SK-N-SH treated with all-trans-retinoic acid at 6 μM for 48 hours (cell line): ENCODE data around the gene CADM2.
"Not testable (repeated sequence)": the region's sequence is repeated elsewhere in the genome, so short reads cannot be mapped to it uniquely, and the experiment has no call there.

Source experiments
- ATAC-seq: fragments of 200-7000 bp; cut with Tn5 transposase; 3 replicates; pipeline ENCODE4 v1.9.1; 2020; ENCODE audit warnings: mild to moderate bottlenecking, moderate library complexity
- ARNTL ChIP-seq: fragments of 450-650 bp; formaldehyde crosslinking; IDR thresholded peaks from 2 replicates; pipeline ENCODE4 v1.5.0; 2020; ENCODE audit warnings: low read depth, mild to moderate bottlenecking, moderate library complexity, borderline replicate concordance
- BACH2 ChIP-seq: fragments of 250-450 bp; sonication (Bioruptor Pico); IDR thresholded peaks from 2 replicates; pipeline ENCODE4 v1.9.0; 2021; ENCODE audit warnings: mild to moderate bottlenecking, borderline replicate concordance
- CSDC2 ChIP-seq: fragments of 250-450 bp; sonication (Bioruptor Pico); IDR thresholded peaks from 2 replicates; pipeline ENCODE4 v1.5.0; 2020; ENCODE audit warnings: mild to moderate bottlenecking, moderate library complexity
- ESRRG ChIP-seq: fragments of 250-450 bp; sonication (Bioruptor Pico); IDR thresholded peaks from 2 replicates; pipeline ENCODE4 v1.6.1; 2021; ENCODE audit warnings: mild to moderate bottlenecking
- GLIS3 ChIP-seq: fragments of 250-450 bp; sonication (Bioruptor Pico); IDR thresholded peaks from 2 replicates; pipeline ENCODE4 v1.5.0; 2020; ENCODE audit warnings: mild to moderate bottlenecking, moderate library complexity
- ISL1 ChIP-seq: fragments of 250-450 bp; sonication (Bioruptor Pico); IDR thresholded peaks from 2 replicates; pipeline ENCODE4 v2.1.2; 2022; ENCODE audit warnings: mild to moderate bottlenecking, moderate library complexity
- RARB ChIP-seq: fragments of 250-450 bp; sonication (Bioruptor Pico); IDR thresholded peaks from 2 replicates; pipeline ENCODE4 v1.8.0; 2021; ENCODE audit warnings: mild to moderate bottlenecking, moderate library complexity
- SNAI2 ChIP-seq: fragments of 250-450 bp; sonication (Bioruptor Pico); IDR thresholded peaks from 2 replicates; pipeline ENCODE4 v1.5.0; 2020; ENCODE audit warnings: mild to moderate bottlenecking, moderate library complexity
- TCF4 ChIP-seq: fragments of 250-450 bp; sonication (Bioruptor Pico); IDR thresholded peaks from 2 replicates; pipeline ENCODE4 v1.8.0; 2021; ENCODE audit warnings: mild to moderate bottlenecking, moderate library complexity, borderline replicate concordance
- TOX ChIP-seq: fragments of 250-450 bp; sonication (Bioruptor Pico); IDR thresholded peaks from 2 replicates; pipeline ENCODE4 v1.8.0; 2021; ENCODE audit warnings: mild to moderate bottlenecking, moderate library complexity, borderline replicate concordance
- ZC3H10 ChIP-seq: fragments of 250-450 bp; sonication (Bioruptor Pico); IDR thresholded peaks from 2 replicates; pipeline ENCODE4 v1.5.1; 2021; ENCODE audit warnings: mild to moderate bottlenecking, moderate library complexity
- ZFP3 ChIP-seq: fragments of 250-450 bp; sonication (Bioruptor Pico); IDR thresholded peaks from 2 replicates; pipeline ENCODE4 v1.5.0; 2020; ENCODE audit warnings: mild to moderate bottlenecking, moderate library complexity
- ZFP30 ChIP-seq: fragments of 450-650 bp; formaldehyde crosslinking; IDR thresholded peaks from 2 replicates; pipeline ENCODE4 v1.5.0; 2022; ENCODE audit warnings: mild to moderate bottlenecking, moderate library complexity
- ZNF565 ChIP-seq: fragments of 450-650 bp; formaldehyde crosslinking; conservative IDR thresholded peaks from 2 replicates; pipeline ENCODE4 v1.5.0; 2020; ENCODE audit warnings: low read depth, mild to moderate bottlenecking, moderate library complexity
- ZNF70 ChIP-seq: fragments of 450-650 bp; formaldehyde crosslinking; IDR thresholded peaks from 2 replicates; pipeline ENCODE4 v1.5.0; 2020; ENCODE audit warnings: mild to moderate bottlenecking, moderate library complexity
- ZNF8 ChIP-seq: fragments of 450-650 bp; formaldehyde crosslinking; IDR thresholded peaks from 2 replicates; pipeline ENCODE4 v1.5.0; 2020; ENCODE audit warnings: mild to moderate bottlenecking, moderate library complexity
- TF ChIP-seq, protein P1 (sequence below): fragments of 250-450 bp; sonication (Bioruptor Pico); IDR thresholded peaks from 2 replicates; pipeline ENCODE4 v1.5.0; 2020; ENCODE audit warnings: mild to moderate bottlenecking, moderate library complexity
- TF ChIP-seq, protein P2 (sequence below): fragments of 250-450 bp; sonication (Bioruptor Pico); IDR thresholded peaks from 2 replicates; pipeline ENCODE4 v1.8.0; 2021; ENCODE audit warnings: low read depth, mild to moderate bottlenecking, moderate library complexity, borderline replicate concordance
- TF ChIP-seq, protein P3 (sequence below): fragments of 250-450 bp; sonication (Bioruptor Pico); IDR thresholded peaks from 2 replicates; pipeline ENCODE4 v1.5.1; 2021; ENCODE audit warnings: mild to moderate bottlenecking, moderate library complexity
- TF ChIP-seq, protein P4 (sequence below): fragments of 250-450 bp; sonication (Bioruptor Pico); IDR thresholded peaks from 2 replicates; pipeline ENCODE4 v1.8.0; 2020; ENCODE audit warnings: mild to moderate bottlenecking, moderate library complexity, borderline replicate concordance

The CADM2 gene

DNA sequence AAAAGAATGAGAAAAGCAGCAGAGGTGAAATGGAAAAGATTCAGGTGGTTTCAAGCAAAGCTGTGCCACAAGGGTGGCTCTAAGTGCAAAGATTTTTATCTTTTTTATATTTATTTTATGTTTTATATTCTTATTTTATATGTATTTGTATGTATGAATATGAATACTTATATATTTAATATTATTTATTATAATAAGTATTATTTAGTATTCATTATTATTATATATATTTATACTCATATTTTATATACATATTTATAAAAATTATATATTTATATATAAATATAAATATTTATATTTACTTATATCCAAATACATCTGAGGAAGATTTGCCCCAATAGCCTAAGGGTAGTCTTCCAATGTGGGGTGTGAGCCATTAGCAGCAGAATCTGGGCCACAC lies 1002.0 kb downstream of the CADM2 start:
- ATAC-seq: no peak
- TF ChIP-seq RARB: no peak
- no peak for TF ChIP-seq GLIS3
- TF ChIP-seq TCF4 (CRISPR knock-in tag): no peak
- no peak for TF ChIP-seq ZC3H10
- no peak for TF ChIP-seq ARNTL (CRISPR knock-in tag)
- TF ChIP-seq SNAI2 (CRISPR knock-in tag): no peak
- TF ChIP-seq, protein P1, sequence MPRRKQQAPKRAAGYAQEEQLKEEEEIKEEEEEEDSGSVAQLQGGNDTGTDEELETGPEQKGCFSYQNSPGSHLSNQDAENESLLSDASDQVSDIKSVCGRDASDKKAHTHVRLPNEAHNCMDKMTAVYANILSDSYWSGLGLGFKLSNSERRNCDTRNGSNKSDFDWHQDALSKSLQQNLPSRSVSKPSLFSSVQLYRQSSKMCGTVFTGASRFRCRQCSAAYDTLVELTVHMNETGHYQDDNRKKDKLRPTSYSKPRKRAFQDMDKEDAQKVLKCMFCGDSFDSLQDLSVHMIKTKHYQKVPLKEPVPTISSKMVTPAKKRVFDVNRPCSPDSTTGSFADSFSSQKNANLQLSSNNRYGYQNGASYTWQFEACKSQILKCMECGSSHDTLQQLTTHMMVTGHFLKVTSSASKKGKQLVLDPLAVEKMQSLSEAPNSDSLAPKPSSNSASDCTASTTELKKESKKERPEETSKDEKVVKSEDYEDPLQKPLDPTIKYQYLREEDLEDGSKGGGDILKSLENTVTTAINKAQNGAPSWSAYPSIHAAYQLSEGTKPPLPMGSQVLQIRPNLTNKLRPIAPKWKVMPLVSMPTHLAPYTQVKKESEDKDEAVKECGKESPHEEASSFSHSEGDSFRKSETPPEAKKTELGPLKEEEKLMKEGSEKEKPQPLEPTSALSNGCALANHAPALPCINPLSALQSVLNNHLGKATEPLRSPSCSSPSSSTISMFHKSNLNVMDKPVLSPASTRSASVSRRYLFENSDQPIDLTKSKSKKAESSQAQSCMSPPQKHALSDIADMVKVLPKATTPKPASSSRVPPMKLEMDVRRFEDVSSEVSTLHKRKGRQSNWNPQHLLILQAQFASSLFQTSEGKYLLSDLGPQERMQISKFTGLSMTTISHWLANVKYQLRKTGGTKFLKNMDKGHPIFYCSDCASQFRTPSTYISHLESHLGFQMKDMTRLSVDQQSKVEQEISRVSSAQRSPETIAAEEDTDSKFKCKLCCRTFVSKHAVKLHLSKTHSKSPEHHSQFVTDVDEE (CRISPR knock-in tag): no peak
- TF ChIP-seq, protein P2, sequence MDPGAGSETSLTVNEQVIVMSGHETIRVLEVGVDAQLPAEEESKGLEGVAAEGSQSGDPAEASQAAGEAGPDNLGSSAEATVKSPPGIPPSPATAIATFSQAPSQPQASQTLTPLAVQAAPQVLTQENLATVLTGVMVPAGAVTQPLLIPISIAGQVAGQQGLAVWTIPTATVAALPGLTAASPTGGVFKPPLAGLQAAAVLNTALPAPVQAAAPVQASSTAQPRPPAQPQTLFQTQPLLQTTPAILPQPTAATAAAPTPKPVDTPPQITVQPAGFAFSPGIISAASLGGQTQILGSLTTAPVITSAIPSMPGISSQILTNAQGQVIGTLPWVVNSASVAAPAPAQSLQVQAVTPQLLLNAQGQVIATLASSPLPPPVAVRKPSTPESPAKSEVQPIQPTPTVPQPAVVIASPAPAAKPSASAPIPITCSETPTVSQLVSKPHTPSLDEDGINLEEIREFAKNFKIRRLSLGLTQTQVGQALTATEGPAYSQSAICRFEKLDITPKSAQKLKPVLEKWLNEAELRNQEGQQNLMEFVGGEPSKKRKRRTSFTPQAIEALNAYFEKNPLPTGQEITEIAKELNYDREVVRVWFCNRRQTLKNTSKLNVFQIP (CRISPR knock-in tag): no peak
- TF ChIP-seq ZNF565 (CRISPR knock-in tag): no peak
- TF ChIP-seq ZNF70 (CRISPR knock-in tag): no peak
- no peak for TF ChIP-seq ISL1 (CRISPR knock-in tag)
- no peak for TF ChIP-seq ZFP30 (CRISPR knock-in tag)
- no peak for TF ChIP-seq ZNF8 (CRISPR knock-in tag)
- TF ChIP-seq, protein P3, sequence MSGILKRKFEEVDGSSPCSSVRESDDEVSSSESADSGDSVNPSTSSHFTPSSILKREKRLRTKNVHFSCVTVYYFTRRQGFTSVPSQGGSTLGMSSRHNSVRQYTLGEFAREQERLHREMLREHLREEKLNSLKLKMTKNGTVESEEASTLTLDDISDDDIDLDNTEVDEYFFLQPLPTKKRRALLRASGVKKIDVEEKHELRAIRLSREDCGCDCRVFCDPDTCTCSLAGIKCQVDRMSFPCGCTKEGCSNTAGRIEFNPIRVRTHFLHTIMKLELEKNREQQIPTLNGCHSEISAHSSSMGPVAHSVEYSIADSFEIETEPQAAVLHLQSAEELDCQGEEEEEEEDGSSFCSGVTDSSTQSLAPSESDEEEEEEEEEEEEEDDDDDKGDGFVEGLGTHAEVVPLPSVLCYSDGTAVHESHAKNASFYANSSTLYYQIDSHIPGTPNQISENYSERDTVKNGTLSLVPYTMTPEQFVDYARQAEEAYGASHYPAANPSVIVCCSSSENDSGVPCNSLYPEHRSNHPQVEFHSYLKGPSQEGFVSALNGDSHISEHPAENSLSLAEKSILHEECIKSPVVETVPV (CRISPR knock-in tag): no peak
- no peak for TF ChIP-seq TOX (CRISPR knock-in tag)
- TF ChIP-seq, protein P4, sequence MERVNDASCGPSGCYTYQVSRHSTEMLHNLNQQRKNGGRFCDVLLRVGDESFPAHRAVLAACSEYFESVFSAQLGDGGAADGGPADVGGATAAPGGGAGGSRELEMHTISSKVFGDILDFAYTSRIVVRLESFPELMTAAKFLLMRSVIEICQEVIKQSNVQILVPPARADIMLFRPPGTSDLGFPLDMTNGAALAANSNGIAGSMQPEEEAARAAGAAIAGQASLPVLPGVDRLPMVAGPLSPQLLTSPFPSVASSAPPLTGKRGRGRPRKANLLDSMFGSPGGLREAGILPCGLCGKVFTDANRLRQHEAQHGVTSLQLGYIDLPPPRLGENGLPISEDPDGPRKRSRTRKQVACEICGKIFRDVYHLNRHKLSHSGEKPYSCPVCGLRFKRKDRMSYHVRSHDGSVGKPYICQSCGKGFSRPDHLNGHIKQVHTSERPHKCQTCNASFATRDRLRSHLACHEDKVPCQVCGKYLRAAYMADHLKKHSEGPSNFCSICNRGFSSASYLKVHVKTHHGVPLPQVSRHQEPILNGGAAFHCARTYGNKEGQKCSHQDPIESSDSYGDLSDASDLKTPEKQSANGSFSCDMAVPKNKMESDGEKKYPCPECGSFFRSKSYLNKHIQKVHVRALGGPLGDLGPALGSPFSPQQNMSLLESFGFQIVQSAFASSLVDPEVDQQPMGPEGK (CRISPR knock-in tag): no peak
- TF ChIP-seq ZFP3 (CRISPR knock-in tag): no peak
- no peak for TF ChIP-seq CSDC2 (CRISPR knock-in tag)

DNA sequence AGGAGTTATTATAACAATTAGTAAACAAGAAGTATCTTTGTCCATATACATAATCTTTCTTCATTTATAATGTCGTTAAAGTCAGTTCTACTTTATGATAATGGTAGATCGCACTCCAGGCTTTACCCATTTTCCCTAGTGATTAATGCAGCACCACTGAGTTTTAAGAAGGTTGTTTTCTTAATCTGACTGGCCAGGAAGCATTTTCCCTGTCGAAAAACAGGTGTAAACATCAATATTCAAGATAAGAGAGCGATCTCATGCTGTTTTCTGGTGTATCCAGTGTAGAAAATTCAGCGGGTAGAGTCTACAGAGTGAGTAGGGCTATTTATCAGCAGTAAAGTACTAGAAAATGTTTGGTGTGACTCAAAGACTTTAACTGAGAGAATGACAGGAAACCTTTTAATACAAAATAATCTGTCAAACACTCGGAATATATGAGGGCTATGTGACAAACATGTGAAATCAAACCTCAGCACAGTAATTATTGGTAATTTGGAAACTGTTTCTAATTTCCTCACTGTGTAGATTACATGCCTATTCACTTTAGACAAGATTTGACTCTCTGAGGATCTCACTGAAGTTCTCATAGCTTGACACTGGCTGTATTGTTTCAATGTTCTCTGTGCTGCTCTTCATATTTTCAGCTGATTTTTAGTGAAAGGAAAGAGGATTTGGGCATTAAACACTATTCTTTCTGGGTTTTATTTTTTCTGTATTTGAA lies 1019.0 kb downstream of the CADM2 start:
- no peak for ATAC-seq
- TF ChIP-seq BACH2 (CRISPR knock-in tag) (no peak), ESRRG (CRISPR knock-in tag) (no peak), ZFP30 (CRISPR knock-in tag) (no peak), CSDC2 (CRISPR knock-in tag) (no peak)
- TF ChIP-seq, protein P4 (CRISPR knock-in tag): no peak

DNA sequence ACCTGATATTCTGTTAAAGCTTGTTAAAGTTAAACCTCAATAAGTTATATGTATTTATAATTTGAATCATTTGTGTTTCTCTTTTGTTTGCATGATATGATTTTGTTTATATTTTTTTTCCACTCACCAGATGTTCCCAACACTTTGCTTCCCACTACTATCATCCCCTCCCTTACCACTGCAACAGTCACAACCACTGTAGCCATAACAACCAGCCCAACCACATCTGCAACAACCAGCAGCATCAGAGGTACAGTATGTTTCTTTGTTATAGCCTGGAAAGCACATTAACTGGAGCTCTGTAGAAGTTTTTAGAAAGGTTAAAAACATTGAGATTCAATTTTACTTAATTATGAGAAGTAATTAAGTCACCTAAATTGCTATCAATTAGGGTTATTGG lies 1020.2 kb downstream of the CADM2 start:
- no peak for ATAC-seq
- TF ChIP-seq, protein P1 (CRISPR knock-in tag): no peak
- TF ChIP-seq ARNTL (CRISPR knock-in tag) (no peak), ZNF70 (CRISPR knock-in tag) (no peak)

DNA sequence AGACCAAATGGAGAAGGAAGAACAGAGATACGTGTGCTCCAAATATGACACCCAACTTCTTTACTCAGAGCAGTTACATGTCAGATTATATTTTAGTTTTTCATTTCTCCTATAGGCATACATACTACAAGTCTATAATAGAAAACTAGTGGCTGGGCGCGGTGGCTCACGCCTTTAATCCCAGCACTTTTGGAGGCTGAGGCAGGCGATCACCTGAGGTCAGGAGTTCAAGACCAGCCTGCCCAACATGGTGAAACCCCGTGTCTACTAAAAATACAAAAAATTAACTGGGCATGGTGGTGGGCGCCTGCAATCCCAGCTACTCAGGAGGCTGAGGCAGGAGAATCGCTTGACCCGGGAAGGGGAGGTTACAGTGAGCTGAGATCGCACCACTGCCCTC lies 1030.8 kb downstream of the CADM2 start:
- ATAC-seq: not testable (repeated sequence)
